GM23338 (cell line): ENCODE results near the gene CAPZA1. TPM values are rescaled to one million over a fixed set of nuclear protein-coding genes. Genes with fewer than 3 reads are reported as not detected.

Experiments
- ATAC-seq: fragments of 200-7000 bp; cut with Tn5 transposase; 3 replicates; pipeline ENCODE4 v1.9.1; 2020
- DNase-seq: peaks from one replicate; pipeline ENCODE4 v3.0.0-alpha.2; 2015; ENCODE audit warnings: low spot score
- H2AFZ ChIP-seq: fragments of 200-600 bp; sonication (generic); 2 replicates; pipeline ENCODE4 v1.8.0; 2016; ENCODE audit warnings: antibody characterized with exemption, mild to moderate bottlenecking, moderate library complexity
- H3F3A ChIP-seq: fragments of 200-600 bp; sonication (generic); replicated peaks from 2 replicates; pipeline ENCODE4 v1.8.0; 2017; ENCODE audit warnings: antibody characterized with exemption, mixed run types, low read depth
- H3K27ac ChIP-seq: fragments of 200-600 bp; sonication (generic); 2 replicates; pipeline ENCODE4 v1.6.1; 2016; ENCODE audit warnings: low read depth
- H3K27me3 ChIP-seq: fragments of 200-600 bp; sonication (generic); 2 replicates; pipeline ENCODE4 v1.8.0; 2016; ENCODE audit warnings: mild to moderate bottlenecking, mixed run types, moderate library complexity; ENCODE audit not compliant: insufficient read depth
- H3K36me3 ChIP-seq: fragments of 200-600 bp; sonication (generic); 2 replicates; pipeline ENCODE4 v1.8.0; 2016; ENCODE audit warnings: mild to moderate bottlenecking; ENCODE audit not compliant: insufficient read depth
- H3K4me1 ChIP-seq: fragments of 200-600 bp; sonication (generic); 2 replicates; pipeline ENCODE4 v1.8.0; 2016; ENCODE audit warnings: mild to moderate bottlenecking, moderate library complexity; ENCODE audit not compliant: insufficient read depth
- H3K4me2 ChIP-seq: fragments of 200-600 bp; sonication (generic); 2 replicates; pipeline ENCODE4 v1.7.1; 2017; ENCODE audit warnings: mixed run types
- H3K4me3 ChIP-seq: fragments of 200-600 bp; sonication (generic); 2 replicates; pipeline ENCODE4 v1.6.1; 2016; ENCODE audit warnings: mixed run types
- H3K79me2 ChIP-seq: fragments of 200-600 bp; sonication (generic); replicated peaks from 2 replicates; pipeline ENCODE4 v1.8.0; 2017; ENCODE audit warnings: mild to moderate bottlenecking; ENCODE audit not compliant: insufficient read depth
- H3K9me2 ChIP-seq: fragments of 200-600 bp; sonication (generic); 2 replicates; pipeline ENCODE4 v1.8.0; 2017; ENCODE audit not compliant: insufficient read depth
- H4K20me1 ChIP-seq: fragments of 200-600 bp; sonication (generic); replicated peaks from 2 replicates; pipeline ENCODE4 v1.8.0; 2017; ENCODE audit warnings: mild to moderate bottlenecking; ENCODE audit not compliant: insufficient read depth
- H3K27ac Mint-ChIP-seq: 2 replicates; pipeline ENCODE4 v1.8.0; 2020; ENCODE audit warnings: inconsistent platforms, mild to moderate bottlenecking, moderate library complexity, mixed read lengths
- H3K27me3 Mint-ChIP-seq: 3 replicates; pipeline ENCODE4 v1.8.0; 2022; ENCODE audit warnings: low read depth, mild to moderate bottlenecking, moderate library complexity, mixed read lengths, inconsistent platforms; ENCODE audit not compliant: insufficient read depth, poor library complexity
- H3K36me3 Mint-ChIP-seq: 3 replicates; pipeline ENCODE4 v1.8.0; 2021; ENCODE audit warnings: low read depth, mild to moderate bottlenecking, inconsistent platforms, moderate library complexity, mixed read lengths
- H3K4me1 Mint-ChIP-seq: 3 replicates; pipeline ENCODE4 v1.8.0; 2020; ENCODE audit warnings: mild to moderate bottlenecking, inconsistent platforms, mixed read lengths
- H3K4me3 Mint-ChIP-seq: 3 replicates; pipeline ENCODE4 v1.8.0; 2021; ENCODE audit warnings: moderate library complexity, mild to moderate bottlenecking, inconsistent platforms, mixed read lengths
- H3K9me3 Mint-ChIP-seq: 3 replicates; pipeline ENCODE4 v1.8.0; 2020; ENCODE audit warnings: moderate library complexity, mild to moderate bottlenecking, inconsistent platforms, mixed read lengths
- CREB1 ChIP-seq: fragments of 250-450 bp; sonication (Bioruptor Pico); IDR thresholded peaks from 2 replicates; pipeline ENCODE4 v1.5.0; 2020; ENCODE audit warnings: low read depth, mild to moderate bottlenecking, moderate library complexity
- EZH2phosphoT487 ChIP-seq: fragments of 200-600 bp; sonication (generic); IDR thresholded peaks from one replicate; pipeline ENCODE4 v1.8.1; 2018; ENCODE audit warnings: antibody characterized with exemption; ENCODE audit not compliant: unreplicated experiment
- JUNB ChIP-seq: IDR thresholded peaks from one replicate; pipeline ENCODE4 v1.6.1; 2016; ENCODE audit warnings: antibody characterized with exemption; ENCODE audit not compliant: unreplicated experiment
- NANOG ChIP-seq: IDR thresholded peaks from 2 replicates; pipeline ENCODE4 v1.6.1; 2016; ENCODE audit warnings: antibody characterized with exemption, borderline replicate concordance
- POLR2AphosphoS5 ChIP-seq: IDR thresholded peaks from 2 replicates; pipeline ENCODE4 v1.6.1; 2016; ENCODE audit warnings: antibody characterized with exemption, low read depth
- STAT1 ChIP-seq: IDR thresholded peaks from one replicate; pipeline ENCODE4 v1.6.1; 2016; ENCODE audit warnings: antibody characterized with exemption; ENCODE audit not compliant: unreplicated experiment
- ZNF114 ChIP-seq: fragments of 250-450 bp; sonication (Bioruptor Pico); IDR thresholded peaks from 2 replicates; pipeline ENCODE4 v1.5.0; 2020; ENCODE audit warnings: mild to moderate bottlenecking, moderate library complexity
- polyA plus RNA-seq: library from polyadenylated mRNA; unstranded; fragments of >200 nt; fragmentation: Nextera tagmentation; extraction: Ambion mirVana; gene quantifications from 2 replicates; pipeline ENCODE4 v1.2.1, GENCODE V29; 2016
- total RNA-seq: library from RNA; depleted of rRNA; stranded (reverse); fragments of >200 nt; shearing (Covaris generic); gene quantifications from 2 replicates; pipeline ENCODE4 v1.2.3, GENCODE V29; 2014
- TF ChIP-seq, protein P1 (sequence below): fragments of 250-450 bp; sonication (Bioruptor Pico); IDR thresholded peaks from 2 replicates; pipeline ENCODE4 v1.5.0; 2020; ENCODE audit warnings: mild to moderate bottlenecking, moderate library complexity
- TF ChIP-seq, protein P2 (sequence below): IDR thresholded peaks from one replicate; pipeline ENCODE4 v1.6.1; 2018; ENCODE audit warnings: antibody characterized with exemption; ENCODE audit not compliant: unreplicated experiment
- TF ChIP-seq, protein P3 (sequence below): IDR thresholded peaks from 2 replicates; pipeline ENCODE4 v1.6.1; 2016; ENCODE audit warnings: antibody characterized with exemption
- TF ChIP-seq, protein P4 (sequence below), 2 experiments: fragments of 200-600 bp in 1 of 2; sonication (generic) in 1 of 2; conservative IDR thresholded peaks; 2 replicates each; pipeline versions ENCODE4 v1.5.1 to v1.6.1; 2016 to 2017; ENCODE audit warnings: antibody characterized with exemption in 2 of 2, low read depth in 2 of 2, mild to moderate bottlenecking in 2 of 2, moderate library complexity in 1 of 2

The CAPZA1 gene
- total and polyA plus RNA-seq, 2 experiments from 2014 or later: 147 to 182 TPM

DNA sequence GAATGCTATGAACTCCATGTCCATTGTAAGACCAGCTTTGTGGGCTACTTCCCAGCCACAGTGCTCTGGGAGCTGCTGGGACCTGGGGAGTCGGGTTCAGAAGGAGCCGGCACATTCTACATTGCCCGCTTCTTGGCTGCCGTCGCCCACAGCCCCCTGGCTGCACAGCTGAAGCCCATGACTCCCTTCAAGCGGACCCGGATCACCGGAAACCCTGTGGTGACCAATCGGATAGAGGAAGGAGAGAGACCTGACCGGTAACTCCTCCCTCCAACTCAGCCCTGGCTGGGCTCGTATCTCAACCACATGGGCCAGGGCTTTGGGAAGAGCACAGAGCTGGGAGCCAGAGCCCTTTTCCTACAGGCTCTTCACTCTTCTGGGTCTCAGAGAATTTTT, 70.2 kb downstream of the CAPZA1 start:
- H3K4me1 ChIP-seq: no peaks in the 10 kb centered on the region; the same call in none of the 2 replicates
- H3K27me3 ChIP-seq: no peaks in the 10 kb centered on the region
- no peak overlapping the region for H3K4me2 ChIP-seq
- H3K36me3 ChIP-seq: no peaks in the 10 kb centered on the region; the same call in 1 of the 2 replicates
- H3K27ac Mint-ChIP-seq: no peak overlapping the region
- DNase-seq (no peak), ATAC-seq (peak; percentile 76)
- H3F3A ChIP-seq: no peaks in the 10 kb centered on the region
- H3K9me3 Mint-ChIP-seq: no peaks in the 10 kb centered on the region
- H3K27me3 Mint-ChIP-seq: peaks cover 2% of the 10 kb centered on the region
- no peak overlapping the region for H3K4me3 ChIP-seq
- H3K4me1 Mint-ChIP-seq: peaks cover 26% of the 10 kb centered on the region
- no peak overlapping the region for H2AFZ ChIP-seq
- peaks cover 5% of the 10 kb centered on the region; the same call in 1 of the 2 replicates for H3K79me2 ChIP-seq
- no peak overlapping the region for H3K27ac ChIP-seq
- no peaks in the 10 kb centered on the region for H3K9me2 ChIP-seq
- H4K20me1 ChIP-seq: peaks cover 5% of the 10 kb centered on the region; the same call in 1 of the 2 replicates
- no peak overlapping the region for H3K4me3 Mint-ChIP-seq
- H3K36me3 Mint-ChIP-seq: peaks cover 30% of the 10 kb centered on the region
- TF ChIP-seq STAT1: no peak
- no peak for TF ChIP-seq POLR2AphosphoS5
- TF ChIP-seq, protein P1, sequence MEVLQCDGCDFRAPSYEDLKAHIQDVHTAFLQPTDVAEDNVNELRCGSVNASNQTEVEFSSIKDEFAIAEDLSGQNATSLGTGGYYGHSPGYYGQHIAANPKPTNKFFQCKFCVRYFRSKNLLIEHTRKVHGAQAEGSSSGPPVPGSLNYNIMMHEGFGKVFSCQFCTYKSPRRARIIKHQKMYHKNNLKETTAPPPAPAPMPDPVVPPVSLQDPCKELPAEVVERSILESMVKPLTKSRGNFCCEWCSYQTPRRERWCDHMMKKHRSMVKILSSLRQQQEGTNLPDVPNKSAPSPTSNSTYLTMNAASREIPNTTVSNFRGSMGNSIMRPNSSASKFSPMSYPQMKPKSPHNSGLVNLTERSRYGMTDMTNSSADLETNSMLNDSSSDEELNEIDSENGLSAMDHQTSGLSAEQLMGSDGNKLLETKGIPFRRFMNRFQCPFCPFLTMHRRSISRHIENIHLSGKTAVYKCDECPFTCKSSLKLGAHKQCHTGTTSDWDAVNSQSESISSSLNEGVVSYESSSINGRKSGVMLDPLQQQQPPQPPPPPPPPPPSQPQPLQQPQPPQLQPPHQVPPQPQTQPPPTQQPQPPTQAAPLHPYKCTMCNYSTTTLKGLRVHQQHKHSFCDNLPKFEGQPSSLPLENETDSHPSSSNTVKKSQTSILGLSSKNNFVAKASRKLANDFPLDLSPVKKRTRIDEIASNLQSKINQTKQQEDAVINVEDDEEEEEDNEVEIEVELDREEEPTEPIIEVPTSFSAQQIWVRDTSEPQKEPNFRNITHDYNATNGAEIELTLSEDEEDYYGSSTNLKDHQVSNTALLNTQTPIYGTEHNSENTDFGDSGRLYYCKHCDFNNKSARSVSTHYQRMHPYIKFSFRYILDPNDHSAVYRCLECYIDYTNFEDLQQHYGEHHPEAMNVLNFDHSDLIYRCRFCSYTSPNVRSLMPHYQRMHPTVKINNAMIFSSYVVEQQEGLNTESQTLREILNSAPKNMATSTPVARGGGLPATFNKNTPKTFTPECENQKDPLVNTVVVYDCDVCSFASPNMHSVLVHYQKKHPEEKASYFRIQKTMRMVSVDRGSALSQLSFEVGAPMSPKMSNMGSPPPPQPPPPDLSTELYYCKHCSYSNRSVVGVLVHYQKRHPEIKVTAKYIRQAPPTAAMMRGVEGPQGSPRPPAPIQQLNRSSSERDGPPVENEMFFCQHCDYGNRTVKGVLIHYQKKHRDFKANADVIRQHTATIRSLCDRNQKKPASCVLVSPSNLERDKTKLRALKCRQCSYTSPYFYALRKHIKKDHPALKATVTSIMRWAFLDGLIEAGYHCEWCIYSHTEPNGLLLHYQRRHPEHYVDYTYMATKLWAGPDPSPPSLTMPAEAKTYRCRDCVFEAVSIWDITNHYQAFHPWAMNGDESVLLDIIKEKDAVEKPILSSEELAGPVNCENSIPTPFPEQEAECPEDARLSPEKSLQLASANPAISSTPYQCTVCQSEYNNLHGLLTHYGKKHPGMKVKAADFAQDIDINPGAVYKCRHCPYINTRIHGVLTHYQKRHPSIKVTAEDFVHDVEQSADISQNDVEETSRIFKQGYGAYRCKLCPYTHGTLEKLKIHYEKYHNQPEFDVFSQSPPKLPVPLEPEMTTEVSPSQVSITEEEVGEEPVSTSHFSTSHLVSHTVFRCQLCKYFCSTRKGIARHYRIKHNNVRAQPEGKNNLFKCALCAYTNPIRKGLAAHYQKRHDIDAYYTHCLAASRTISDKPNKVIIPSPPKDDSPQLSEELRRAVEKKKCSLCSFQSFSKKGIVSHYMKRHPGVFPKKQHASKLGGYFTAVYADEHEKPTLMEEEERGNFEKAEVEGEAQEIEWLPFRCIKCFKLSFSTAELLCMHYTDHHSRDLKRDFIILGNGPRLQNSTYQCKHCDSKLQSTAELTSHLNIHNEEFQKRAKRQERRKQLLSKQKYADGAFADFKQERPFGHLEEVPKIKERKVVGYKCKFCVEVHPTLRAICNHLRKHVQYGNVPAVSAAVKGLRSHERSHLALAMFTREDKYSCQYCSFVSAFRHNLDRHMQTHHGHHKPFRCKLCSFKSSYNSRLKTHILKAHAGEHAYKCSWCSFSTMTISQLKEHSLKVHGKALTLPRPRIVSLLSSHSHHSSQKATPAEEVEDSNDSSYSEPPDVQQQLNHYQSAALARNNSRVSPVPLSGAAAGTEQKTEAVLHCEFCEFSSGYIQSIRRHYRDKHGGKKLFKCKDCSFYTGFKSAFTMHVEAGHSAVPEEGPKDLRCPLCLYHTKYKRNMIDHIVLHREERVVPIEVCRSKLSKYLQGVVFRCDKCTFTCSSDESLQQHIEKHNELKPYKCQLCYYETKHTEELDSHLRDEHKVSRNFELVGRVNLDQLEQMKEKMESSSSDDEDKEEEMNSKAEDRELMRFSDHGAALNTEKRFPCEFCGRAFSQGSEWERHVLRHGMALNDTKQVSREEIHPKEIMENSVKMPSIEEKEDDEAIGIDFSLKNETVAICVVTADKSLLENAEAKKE (CRISPR knock-in tag): no peak
- no peak for TF ChIP-seq JUNB
- TF ChIP-seq EZH2phosphoT487: no peak
- TF ChIP-seq, protein P2, sequence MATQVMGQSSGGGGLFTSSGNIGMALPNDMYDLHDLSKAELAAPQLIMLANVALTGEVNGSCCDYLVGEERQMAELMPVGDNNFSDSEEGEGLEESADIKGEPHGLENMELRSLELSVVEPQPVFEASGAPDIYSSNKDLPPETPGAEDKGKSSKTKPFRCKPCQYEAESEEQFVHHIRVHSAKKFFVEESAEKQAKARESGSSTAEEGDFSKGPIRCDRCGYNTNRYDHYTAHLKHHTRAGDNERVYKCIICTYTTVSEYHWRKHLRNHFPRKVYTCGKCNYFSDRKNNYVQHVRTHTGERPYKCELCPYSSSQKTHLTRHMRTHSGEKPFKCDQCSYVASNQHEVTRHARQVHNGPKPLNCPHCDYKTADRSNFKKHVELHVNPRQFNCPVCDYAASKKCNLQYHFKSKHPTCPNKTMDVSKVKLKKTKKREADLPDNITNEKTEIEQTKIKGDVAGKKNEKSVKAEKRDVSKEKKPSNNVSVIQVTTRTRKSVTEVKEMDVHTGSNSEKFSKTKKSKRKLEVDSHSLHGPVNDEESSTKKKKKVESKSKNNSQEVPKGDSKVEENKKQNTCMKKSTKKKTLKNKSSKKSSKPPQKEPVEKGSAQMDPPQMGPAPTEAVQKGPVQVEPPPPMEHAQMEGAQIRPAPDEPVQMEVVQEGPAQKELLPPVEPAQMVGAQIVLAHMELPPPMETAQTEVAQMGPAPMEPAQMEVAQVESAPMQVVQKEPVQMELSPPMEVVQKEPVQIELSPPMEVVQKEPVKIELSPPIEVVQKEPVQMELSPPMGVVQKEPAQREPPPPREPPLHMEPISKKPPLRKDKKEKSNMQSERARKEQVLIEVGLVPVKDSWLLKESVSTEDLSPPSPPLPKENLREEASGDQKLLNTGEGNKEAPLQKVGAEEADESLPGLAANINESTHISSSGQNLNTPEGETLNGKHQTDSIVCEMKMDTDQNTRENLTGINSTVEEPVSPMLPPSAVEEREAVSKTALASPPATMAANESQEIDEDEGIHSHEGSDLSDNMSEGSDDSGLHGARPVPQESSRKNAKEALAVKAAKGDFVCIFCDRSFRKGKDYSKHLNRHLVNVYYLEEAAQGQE: no peak
- TF ChIP-seq CREB1 (CRISPR knock-in tag): no peak
- TF ChIP-seq, protein P3, sequence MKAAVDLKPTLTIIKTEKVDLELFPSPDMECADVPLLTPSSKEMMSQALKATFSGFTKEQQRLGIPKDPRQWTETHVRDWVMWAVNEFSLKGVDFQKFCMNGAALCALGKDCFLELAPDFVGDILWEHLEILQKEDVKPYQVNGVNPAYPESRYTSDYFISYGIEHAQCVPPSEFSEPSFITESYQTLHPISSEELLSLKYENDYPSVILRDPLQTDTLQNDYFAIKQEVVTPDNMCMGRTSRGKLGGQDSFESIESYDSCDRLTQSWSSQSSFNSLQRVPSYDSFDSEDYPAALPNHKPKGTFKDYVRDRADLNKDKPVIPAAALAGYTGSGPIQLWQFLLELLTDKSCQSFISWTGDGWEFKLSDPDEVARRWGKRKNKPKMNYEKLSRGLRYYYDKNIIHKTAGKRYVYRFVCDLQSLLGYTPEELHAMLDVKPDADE: no peak
- TF ChIP-seq, protein P4, sequence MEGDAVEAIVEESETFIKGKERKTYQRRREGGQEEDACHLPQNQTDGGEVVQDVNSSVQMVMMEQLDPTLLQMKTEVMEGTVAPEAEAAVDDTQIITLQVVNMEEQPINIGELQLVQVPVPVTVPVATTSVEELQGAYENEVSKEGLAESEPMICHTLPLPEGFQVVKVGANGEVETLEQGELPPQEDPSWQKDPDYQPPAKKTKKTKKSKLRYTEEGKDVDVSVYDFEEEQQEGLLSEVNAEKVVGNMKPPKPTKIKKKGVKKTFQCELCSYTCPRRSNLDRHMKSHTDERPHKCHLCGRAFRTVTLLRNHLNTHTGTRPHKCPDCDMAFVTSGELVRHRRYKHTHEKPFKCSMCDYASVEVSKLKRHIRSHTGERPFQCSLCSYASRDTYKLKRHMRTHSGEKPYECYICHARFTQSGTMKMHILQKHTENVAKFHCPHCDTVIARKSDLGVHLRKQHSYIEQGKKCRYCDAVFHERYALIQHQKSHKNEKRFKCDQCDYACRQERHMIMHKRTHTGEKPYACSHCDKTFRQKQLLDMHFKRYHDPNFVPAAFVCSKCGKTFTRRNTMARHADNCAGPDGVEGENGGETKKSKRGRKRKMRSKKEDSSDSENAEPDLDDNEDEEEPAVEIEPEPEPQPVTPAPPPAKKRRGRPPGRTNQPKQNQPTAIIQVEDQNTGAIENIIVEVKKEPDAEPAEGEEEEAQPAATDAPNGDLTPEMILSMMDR (conservative IDR thresholded peaks at IDR 0.05; ENCODE audit: low read depth in 2 of 2): no peak
- no peak for TF ChIP-seq ZNF114 (CRISPR knock-in tag)
- TF ChIP-seq NANOG: no peak
